ENCODE results near the gene PANK4.

PANK4 gene

DNA sequence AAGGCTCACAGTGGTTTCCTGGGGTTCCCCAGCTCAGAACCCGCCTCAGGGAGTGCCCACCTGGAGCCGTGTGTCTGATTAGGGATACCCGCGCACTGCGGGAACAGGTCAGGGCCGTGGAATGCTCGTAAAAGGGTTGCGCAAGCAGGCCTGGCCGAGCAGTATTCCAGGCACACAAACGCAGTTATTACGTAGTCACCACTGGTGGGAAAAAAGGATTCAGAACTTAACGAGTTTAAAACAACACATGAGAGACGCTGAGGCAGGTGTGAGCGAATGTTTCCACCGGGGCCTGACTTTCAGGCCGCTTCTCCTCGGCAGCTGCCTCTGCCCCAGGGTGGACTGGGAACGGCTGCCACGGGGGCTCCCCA is 32.1 kb downstream of the PANK4 start:
- DNase-seq, result no peak

DNA sequence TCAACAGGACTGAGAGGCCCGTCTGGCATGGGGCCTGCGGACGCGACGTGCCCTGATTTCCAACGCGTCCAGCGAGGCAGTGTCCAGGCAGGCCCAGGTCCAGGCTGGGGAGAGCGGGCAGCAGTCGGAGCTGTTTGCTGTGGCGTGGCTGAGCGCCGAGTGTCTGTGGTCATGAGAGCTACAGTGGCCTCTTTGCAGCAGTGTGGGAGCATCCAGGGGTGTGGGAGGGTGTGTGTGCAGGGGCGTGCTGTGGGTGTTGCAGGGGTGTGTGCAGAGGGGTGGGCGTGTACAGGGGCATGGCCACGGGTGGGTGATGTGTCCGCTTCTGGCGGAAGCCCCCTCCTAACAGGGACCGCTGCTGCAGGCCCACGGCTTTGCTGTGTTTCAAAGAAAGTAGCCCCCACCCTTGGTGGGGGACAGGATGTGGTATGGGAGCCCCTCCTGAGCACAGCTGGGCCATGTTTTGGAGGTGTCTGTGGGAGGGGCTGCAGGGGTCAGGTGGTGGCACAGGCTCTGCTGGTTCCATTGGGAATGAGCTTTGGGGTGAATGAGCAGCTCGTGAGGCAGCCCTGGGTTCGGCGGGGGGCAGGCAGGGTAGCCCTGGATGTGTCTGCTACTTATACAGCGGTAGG is 32.6 kb downstream of the PANK4 start:
- DNase-seq, result no peak

GRCh38 chr1:2493218-2493617 is 33.2 kb downstream of the PANK4 start:
- no peak for DNase-seq

DNA sequence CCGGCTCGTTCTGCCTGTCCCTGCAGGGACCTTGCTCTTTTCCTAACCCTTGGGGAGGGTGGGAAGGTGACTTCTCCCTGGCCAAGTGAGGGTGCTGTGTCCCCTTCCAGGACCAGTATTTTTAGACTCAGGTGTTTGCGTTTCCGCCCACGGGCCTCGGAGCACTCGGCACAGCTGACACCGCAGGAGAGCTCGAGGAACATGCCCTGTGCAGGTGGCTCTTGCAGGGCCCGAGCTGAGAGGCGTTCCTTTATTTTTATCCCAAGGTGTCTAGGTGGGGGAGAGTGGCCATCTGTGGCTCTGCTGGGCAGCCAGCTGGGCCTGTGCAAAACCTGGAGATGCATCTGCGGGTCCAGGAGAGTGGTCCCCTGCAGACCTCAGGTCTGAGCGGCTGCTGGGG is 34.3 kb downstream of the PANK4 start:
- no peak for DNase-seq

GRCh38 chr1:2489615-2490014 is 36.8 kb downstream of the PANK4 start:
- DNase-seq, result no peak

DNA sequence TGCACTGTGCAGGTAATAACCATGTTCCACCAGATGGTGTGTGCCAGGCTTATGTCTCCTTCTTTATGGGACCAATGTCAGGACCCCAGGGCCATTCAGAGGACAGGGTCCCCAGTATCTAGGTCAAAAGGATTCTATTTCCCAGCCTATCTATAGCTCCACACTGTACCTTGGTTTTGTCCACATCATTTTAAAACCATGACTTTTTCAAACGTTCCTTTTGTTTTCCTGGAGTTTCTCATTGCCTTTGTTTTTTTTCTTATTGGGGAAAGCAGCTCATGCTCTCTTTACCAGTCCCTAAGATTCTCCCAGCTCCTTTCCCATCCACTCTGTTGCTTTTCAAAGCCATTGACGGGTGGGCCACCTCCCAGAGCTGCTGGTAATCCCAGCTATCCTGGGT is 37.7 kb downstream of the PANK4 start:
- DNase-seq, result no peak

DNA sequence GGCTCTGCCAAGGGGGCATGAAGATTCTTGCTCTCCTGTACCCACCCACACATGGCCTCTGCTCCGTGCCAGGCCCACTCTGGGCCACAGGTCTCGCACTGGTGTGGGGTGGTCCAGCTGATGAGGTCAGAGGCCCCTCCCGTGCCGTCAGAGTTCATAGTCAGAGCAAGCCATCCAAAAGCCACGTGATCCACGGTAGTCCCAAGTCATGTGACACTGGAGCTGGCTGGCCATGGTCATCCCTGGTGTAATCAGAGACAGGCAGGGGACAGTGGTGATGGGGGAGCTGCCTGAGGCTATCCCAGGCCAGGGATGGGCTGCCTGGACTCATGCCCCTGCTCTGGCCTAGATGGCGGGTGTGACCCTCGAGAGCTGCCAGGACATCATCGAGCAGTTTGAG is 39.8 kb downstream of the PANK4 start:
- DNase-seq, result no peak

DNA sequence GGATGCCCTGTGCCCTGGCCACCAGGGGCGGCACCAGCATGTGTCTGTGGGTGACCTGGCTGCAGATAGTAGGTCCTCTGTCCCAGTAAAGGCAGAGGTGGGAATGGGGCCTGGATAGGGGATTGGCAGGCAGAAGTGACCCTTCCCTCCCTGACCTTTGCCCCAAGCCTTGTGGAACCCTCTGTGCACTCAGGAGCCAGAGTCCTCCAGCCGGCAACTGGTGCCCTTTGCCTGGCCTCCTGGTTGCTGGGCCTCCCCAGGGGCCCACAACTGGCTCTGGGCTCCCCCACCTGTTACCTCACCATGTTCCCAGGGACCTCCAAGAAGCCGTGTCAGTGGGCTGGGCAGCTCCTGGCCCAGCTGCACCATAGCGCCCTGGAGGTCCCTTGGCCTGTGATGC is 40.4 kb downstream of the PANK4 start:
- DNase-seq, result no peak

DNA sequence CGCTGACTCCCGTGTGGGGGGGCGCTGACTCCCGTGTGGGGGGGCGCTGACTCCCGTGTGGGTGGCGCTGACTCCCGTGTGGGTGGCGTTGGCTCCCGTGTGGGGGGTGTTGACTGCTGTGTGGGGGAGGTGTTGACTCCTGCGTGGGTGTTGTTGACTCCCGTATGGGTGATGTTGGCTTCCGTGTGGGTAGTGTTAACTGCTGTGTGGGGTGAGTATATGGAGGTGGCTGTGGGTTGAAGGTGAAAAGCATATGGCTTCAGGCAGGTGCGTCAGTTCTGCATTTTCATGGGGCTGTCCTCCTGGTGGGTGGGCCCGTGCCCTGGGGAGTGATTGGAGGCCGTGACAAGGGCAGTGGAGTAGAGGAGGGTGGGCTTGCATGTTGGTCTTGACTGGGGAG is 42.4 kb downstream of the PANK4 start:
- no peak for DNase-seq

GRCh38 chr1:2483026-2483425 is 43.4 kb downstream of the PANK4 start:
- DNase-seq, result no peak

- DNase-seq, result no peak
Measured at GRCh38 chr1:2482588-2482987, 43.8 kb downstream of the PANK4 start.

GRCh38 chr1:2481885-2482284 is 44.5 kb downstream of the PANK4 start:
- DNase-seq, result no peak

- no peak for DNase-seq
Measured at GRCh38 chr1:2480986-2481364, 45.4 kb downstream of the PANK4 start.

GRCh38 chr1:2480236-2480985 is 46.0 kb downstream of the PANK4 start:
- DNase-seq, result no peak

DNA sequence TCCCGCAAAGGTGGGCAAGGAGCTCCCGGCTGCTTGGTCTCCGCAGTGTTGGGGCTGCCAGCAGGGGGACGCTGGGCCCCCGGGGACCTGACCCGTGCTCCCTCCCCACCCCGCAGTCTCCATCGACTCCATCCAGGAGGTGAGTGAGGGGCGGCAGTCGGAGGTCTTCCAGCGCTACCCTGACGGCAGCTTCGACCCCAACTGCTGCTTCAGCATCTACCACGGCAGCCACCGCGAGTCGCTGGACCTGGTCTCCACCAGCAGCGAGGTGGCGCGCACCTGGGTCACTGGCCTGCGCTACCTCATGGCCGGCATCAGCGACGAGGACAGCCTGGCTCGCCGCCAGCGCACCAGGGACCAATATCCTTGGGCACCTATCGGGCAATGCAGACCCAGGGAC is 46.8 kb downstream of the PANK4 start:
- no peak for DNase-seq

- DNase-seq, result no peak
Measured at GRCh38 chr1:2479186-2479585, 47.2 kb downstream of the PANK4 start.

DNA sequence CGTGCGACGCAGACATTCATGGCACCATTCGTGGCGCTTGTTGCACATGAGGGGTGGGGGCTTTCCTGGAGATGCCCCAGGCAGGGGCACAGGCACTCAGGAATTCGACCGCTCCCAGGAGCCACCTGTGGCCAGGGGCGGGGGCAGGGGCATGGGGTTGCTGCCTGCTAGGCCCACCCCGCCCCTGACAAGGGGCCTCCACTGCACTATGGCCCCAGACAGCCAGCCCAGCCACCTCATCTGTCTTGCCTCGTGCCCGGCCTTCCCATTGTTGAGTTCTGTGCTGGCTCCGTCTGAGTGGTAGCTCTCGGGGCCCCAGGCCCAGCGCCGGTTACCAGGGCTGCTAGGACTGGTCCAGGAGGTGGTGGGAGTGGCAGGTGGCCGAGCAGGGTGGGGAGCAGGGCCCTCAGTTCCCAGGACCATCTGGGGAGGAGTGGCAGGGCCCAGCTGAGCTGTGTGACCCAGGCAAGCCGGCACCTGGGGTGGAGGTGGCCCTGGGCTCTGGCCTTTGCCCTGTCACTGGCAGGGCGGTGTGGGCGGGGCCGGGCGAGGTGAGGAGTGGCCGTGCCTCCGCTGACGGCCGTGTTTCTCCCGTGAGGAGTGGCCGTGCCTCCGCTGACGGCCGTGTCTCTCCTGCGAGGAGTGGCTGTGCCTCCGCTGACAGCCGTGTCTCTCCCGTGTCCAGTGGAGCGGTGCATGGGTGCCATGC is 48.5 kb downstream of the PANK4 start:
- no peak for DNase-seq

GRCh38 chr1:2477309-2477708 is 49.1 kb downstream of the PANK4 start:
- no peak for DNase-seq

DNA sequence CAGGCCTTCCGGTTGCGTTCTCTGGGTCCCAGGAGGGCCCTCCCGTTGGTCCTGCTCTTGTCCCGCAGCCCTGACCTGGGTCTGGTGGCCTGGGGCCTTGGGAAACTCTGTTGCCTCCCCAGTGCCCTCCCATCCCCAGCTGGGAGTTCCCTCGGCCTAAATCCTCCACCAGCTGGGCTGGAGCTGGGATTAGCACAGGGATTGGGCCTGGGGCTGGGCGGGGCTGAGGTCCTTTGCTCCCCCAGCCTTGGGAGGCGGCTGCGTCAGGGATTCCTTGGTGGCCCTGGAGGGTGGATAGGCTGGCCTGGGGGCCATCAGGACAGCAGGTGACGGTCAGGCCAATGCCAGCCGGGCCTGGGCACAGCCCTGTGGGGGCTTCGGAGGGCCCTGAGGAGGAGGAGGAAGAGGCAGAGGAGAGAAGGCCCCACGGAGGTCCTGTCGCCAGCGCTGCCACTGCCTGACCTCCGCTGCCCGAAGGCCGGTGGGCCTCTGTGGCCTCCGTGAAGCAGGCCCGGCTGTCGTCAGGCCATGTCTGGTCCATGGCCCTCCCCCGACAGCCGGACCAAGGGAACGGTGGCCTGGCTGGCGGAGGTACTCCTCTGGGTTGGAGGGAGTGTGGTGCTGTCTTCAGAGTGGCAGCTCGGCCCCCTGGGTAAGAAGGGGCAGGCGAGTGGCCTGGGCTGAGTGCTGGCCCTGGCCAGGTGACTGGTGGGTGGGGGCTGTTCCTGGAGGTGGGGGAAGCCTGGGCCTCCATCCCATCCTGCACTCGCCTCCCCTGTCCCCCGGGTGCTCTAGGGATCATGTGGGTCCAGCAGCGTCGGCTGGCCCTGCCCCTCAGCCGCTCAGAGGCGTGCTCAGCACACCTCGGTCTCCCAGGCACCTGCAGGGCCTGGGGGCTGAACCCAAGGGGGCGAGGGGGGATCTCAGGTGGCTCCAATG is 50.1 kb downstream of the PANK4 start, which contains the start of gene PLCH2:
PLCH2 (plus strand) TSS at position 229 of the 939 bp plus-strand sequence; CDS start at position 529, 300 bp downstream.
- no peak for DNase-seq

- DNase-seq, result no peak
Measured at GRCh38 chr1:2475571-2475970, 50.8 kb downstream of the PANK4 start.

- no peak for DNase-seq
Measured at GRCh38 chr1:2474933-2475371, 51.4 kb downstream of the PANK4 start.

DNA sequence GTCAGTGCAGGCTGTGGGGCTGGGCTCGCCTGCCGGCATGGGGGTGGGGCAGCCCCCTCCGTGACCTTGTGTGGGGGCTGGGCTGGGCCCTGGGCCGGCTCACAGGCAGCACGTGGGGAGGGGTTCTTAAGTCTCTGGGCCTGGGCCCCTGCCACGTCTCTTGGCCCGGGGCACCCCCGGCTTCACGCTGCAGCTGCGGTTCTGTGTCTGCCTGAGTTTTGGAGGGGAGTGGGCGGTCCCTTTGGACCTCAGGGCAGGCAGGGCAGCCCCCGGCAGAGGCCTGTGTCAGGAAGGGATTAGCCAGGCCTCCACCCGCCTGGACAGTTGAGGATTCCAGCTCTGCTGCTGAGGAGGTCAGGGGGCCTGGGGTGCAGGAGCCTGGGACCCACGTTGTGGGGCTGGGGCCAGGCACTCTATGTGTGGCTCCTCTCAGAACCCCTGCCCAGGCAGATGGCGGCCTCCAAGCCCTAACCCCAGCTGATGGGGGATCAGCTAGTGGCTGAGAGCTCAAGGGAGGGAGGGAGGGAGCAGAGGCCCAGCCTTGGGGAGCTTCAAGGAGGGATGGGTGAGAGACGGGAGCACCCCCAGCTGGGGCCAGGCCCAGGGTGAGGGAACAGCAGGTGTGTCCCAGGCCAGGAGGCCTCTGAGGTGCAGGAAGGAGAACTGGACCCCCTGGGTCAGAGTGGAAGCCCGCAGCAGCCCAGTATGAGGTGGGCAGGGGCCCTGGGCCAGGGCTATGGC is 52.1 kb downstream of the PANK4 start:
- DNase-seq, result no peak

Data from NCI-H2029 treated with DMSO at 0.1 percent for 48 hours (cell line).